HG03064 (cell line): ENCODE measurements around the gene ROR1.

Source experiments
- ATAC-seq: cut with Tn5 transposase; IDR thresholded peaks from one replicate; pipeline ENCODE4 v1.9.1; 2021; ENCODE audit warnings: low read depth; ENCODE audit not compliant: unreplicated experiment

The ROR1 gene

GRCh38 chr1:63922848-63923247 lies 149.0 kb downstream of the ROR1 start:
- ATAC-seq: no peak

DNA sequence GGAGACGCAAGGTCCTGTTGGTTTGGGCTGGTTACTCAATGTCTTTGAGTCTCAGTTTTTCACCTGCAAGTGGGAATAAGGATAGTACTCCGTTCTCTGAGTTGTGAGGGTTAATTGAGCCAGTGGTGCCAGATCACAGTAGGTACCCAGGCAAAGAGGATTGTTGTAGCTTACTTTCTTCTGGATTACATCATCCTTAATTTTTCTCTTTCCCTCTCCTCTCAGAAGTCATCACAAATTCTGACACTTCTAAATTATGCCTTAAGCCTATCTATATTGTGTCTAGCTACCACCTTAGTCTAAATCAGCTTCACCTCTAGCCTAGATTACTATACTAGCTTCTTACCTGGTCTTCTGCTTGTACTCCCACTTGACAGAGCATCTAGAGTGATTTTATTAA lies 149.5 kb downstream of the ROR1 start:
- ATAC-seq: no peak

DNA sequence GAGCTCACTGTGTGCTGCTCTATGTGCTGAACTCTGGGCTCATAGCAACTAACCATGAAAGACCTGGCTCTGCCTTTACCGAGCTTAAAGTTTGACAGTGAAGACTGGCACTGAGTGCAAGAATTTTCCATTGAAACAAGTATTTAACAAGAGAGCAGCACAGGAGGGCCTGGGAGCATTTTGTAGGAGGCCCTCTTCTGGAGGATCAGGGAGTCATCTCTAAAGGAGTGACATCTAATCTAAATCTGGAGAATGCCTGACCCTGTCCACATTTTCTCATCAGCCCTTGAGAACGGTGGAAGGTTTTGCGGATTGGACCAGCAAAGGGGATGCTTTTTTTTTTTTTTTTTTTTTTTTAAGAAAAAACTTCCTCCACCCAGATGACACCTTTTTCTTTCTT lies 150.8 kb downstream of the ROR1 start:
- ATAC-seq: no peak

DNA sequence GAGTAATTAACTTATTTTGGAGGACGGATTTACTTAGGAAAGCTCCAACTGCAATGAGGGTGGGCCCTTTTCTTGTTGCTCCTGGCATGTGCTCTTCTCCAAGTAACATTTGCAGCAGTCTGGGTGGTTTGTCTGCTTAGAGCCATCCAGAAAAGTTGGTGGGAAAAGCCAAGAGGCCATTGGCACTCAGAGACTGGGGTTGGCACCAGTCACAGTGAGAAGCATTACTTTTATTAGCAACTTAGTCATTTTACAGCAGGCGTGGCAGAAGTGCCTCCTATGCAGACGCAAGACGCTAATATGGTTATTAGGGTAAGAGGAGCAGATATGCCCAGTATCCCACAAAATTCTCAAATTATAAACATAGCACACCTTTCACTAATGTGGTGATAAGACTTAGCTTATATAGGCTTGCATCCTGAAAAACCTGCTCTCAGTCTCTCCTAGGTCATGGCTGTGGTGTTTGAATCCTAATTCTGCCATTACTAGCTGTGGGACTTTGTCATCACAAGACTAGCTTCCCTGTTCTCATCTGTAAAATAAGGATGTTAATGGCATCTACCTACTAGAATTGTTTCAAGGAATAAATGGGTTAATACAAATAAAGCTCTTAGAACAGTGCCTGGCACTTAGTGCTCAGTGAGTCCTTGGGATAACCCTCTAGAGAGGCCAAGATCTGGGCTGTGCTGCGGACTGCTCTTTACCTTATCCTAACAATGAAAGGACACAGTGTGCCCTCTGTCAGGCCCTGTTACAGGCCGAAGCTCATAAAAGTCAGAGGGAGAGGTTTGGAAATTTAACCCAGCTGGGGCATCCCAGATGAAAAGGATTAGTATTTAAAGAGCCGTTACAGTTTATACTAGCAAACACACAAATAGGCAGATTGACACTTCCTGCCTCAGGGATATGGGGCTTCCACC lies 154.6 kb downstream of the ROR1 start:
- no peak for ATAC-seq

DNA sequence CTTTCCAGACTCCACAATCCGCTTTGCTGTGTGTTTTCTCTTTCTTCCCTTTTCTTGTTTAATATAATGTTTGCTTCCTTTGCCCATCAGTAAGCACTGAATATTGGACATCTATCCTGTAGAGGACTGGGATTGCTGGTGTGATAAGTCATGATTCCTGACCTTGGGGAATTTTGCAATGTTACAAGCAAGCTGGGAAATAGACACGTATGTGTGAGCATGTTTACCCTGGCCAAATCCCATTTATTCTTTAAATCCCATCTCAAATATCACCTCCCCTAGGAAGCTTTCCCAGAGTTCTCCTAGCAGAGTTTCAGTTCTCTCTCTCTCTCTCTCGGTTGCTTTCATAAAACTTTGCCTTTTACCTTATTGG lies 155.3 kb downstream of the ROR1 start:
- ATAC-seq: no peak

GRCh38 chr1:63931468-63931867 lies 157.7 kb downstream of the ROR1 start:
- ATAC-seq: no peak

DNA sequence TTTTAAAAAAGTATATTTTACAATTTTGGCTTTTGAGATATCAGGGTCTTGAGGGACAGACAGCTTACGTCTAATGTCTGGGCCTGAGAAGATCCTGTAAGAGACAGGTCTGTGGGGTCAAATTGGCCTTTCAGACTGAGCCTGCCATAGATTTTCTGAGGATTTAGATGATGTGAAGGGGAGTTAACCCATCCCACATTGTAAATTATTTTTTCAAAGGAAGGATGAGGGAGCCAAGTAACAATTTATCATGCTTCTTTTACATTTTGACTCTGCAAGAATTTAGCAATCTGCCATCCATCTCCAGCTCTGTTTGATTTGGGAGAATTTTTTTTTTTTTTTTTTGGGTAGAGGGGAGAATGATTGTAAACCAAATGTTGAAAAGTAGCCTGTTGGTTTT lies 160.9 kb downstream of the ROR1 start:
- ATAC-seq: no peak

- ATAC-seq: peak; percentile 49
Measured at GRCh38 chr1:63935143-63935542, 161.3 kb downstream of the ROR1 start.

- ATAC-seq: peak; percentile 84
Measured at GRCh38 chr1:63935553-63935952, 161.7 kb downstream of the ROR1 start.

GRCh38 chr1:63936276-63936675 lies 162.5 kb downstream of the ROR1 start:
- ATAC-seq: no peak

- no peak for ATAC-seq
Measured at GRCh38 chr1:63936801-63937200, 163.0 kb downstream of the ROR1 start.

DNA sequence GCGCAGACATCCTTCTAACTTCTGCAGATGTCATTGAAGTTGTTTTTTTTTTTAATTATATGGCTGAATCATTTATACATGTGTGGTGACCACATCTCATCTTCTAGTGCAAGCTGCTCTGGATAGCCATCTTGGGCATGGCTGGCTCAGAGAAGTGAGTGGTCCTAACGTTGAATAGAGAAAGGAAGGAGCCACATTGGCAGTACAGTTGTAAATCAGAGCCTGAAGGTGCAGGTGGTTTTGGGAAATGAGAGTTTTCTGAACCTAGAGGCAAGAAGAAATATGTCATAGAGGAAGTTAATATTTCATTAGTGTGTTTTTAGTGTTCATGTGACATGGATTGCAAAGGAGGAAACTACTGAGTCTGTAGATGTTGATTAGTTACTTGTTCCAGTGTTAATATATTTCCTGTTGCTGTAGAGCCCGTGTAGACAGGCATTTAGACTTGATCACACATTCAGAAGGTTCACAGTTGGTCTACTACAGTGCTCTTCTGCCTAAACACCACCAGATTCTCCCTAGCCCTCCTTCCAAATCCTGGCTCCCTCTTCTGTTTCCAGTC lies 163.7 kb downstream of the ROR1 start:
- peak; percentile 22 for ATAC-seq

- no peak for ATAC-seq
Measured at GRCh38 chr1:63940440-63940839, 166.6 kb downstream of the ROR1 start.

- no peak for ATAC-seq
Measured at GRCh38 chr1:63943393-63943792, 169.6 kb downstream of the ROR1 start.

DNA sequence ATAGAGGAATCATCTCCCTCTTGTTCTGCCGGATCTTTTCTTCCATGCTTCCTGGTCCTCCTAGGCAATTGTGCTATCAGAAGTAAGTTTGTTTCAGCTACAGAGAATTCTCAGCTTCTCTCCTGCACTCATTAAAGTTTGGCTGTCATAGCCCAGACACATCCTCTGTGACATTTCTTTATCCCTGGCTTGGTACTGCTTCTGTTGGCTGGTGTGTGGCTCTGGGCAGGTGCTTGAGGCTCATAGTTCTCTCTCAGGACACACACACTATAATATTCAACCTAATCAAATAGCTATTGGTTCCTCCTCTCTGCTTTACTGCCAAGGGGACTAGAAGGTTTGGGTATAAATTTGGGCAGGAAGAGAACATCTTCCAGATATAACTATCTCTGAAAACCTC lies 172.1 kb downstream of the ROR1 start:
- ATAC-seq: no peak

GRCh38 chr1:63946866-63947491 lies 173.2 kb downstream of the ROR1 start:
- no peak for ATAC-seq

- no peak for ATAC-seq
Measured at GRCh38 chr1:63947904-63948303, 174.1 kb downstream of the ROR1 start.

- no peak for ATAC-seq
Measured at GRCh38 chr1:63950023-63950422, 176.2 kb downstream of the ROR1 start.

DNA sequence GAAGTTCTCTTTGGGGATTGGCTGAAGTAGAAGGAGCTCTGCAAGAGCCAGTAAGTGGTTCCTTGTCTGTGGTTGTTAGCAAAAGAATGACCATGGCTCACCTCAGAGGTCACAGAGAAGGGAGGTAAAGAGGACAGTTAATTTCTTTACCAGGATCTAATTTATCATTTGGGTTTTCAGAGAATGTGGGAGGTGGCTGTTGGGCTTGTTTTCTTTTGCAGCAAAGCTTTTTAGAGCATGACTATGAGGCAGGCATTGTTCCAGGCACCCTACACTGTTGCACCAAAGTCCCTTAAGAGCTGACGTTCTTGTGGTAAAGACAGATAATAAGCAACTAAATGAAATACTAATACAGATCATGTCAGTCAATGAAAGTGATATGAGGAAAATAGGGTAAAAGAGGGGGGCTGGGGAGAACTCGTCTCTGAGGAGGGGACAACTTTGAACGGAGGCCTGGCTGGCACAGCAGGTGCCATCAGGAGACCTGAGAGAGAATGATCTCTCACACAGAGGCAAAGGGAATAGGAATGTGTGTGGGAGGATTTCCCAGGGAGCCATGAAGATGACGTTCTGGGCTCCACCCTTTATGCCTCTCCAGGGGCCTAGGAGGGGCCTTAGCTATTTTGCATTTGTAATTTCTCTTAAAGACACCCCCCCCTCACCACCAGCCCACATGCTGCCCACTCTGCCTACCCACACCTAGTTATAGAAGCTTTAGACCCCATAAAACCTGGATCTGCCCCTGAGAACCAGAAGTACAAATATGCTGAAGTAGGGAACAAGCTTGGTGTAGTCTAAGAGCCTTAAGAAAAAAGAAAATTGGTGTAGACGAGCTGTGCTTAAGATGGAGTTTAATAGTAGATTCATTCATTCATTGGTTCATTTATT lies 177.5 kb downstream of the ROR1 start:
- no peak for ATAC-seq

DNA sequence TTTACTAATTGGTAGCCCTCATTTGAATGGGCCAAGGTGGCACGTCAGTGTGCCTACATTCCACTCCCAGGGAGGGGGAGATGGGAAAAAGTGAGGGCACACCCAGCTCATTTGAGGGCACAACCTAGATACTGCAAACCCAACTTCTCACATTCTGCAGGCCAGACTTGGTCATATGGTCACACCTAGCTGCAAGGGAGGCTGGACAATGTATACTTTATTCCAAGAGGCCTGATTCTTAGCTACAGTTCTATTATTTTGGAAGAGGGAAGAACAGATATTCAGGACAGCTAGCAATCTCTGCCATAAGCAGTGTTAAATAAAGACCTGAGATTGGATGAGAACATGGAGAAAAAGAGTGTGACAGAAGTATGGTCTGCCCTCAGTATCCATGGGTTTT lies 180.4 kb downstream of the ROR1 start:
- ATAC-seq: no peak
